Stimulated activated CD8-positive, alpha-beta memory T cell treated with anti-CD3 and anti-CD28 coated beads, Interleukin-15, amount 100 ng/mL, for 24 hours (primary cell): ENCODE measurements around the gene MRPL32.

Experiments
- DNase-seq: peaks from one replicate; pipeline ENCODE4 v3.0.0-alpha.2; 2020; ENCODE audit warnings: low read depth

MRPL32 gene

DNA sequence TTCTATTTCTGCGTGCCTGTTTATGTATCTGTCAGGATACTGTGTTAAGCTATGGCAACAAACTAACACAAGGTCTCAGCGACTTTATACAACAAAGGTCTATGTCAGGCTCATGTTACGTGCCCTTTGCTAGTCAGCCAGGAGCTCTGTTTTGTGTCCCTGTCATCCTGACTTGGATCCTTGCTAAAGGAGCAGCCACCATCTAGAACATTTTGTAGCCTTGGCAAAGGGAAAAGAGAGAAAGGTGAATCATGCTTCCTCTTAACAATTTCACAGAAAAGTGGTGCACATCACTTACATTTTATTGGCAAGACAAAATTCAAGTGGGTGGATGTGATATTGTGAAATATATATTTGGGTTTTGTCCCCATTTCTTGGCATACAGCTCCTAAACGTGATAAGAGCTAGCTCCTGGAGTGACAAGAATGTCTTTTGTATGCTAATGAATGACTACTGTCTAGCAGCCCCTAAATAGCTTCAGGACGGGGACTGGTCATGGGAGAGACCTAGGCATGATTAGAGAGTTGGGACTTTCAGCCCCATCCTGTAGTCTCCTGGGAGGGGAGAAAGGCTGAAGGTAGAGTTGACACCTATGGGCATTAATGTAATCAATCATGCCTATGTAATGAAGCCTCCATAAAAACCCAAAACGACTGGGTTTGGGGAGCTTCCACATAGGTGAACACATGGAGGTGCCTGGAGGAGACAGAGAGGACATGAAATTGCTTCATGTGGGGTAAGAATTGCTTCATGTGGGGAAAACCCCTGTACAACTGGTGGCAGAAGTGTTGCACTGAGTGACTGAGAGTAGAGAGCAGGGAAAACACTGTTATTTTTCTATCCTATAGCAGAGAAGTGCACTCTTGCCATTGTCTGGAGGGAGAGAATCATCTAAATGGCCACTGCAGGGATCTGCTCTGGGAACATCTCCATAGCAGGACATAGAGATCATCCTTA, 33.0 kb downstream of the MRPL32 start:
- no peak for DNase-seq

DNA sequence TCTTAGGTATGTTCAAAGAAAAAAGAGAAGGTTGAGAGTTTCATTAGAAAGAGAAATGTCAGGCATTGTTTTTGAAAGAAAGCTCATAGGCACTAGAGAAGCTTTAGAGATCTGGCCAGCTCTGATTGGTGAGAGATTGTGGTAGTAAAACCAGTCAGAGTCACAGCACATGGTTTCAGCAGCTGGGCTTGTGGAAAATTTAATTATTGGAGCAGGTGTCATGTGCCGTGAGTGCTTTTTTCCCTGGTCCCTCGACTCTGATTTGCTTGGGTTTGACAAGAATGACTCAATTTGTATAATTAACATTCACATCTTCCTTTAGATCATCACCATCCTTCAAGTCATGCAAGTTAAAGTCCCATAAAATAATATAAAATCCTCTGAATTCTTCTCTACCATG, 35.2 kb downstream of the MRPL32 start:
- no peak for DNase-seq

DNA sequence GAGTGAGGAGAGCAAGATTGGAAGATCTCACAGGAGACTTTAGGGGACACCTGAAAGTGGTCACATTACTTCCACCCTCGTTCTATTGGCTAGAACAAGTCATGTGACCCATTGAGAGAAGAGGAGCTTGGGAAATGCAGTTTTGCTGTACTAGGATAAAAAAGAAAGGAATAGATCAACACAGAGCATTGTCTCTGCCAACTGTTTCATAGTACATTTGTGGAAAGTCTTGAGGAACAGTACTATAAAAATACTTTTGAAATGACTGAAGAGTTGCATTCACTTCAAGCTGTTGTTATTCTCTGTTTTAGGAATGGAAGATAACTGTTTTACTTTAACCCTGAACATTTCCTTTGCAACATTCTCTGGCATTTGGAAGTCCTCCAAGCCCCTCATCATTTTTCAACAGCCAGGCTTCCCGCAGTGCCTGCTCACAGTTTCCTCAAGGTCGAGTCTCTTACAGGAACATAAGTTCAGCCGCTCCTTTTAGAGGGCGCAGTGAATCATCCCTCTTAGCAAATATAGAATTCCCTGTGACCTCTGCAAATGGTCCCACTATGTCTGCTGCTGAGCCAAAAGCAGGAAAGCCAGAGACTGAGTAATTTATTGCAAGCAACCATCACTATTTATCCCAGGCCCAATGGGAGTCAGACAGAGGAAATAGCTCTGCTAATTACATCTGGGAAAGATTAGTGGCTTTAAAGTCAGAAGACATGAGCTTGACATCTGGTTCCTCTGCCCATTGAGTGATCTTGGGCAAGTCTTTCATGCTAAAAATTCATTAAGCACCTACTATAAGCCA, 40.7 kb downstream of the MRPL32 start:
- DNase-seq, result no peak

DNA sequence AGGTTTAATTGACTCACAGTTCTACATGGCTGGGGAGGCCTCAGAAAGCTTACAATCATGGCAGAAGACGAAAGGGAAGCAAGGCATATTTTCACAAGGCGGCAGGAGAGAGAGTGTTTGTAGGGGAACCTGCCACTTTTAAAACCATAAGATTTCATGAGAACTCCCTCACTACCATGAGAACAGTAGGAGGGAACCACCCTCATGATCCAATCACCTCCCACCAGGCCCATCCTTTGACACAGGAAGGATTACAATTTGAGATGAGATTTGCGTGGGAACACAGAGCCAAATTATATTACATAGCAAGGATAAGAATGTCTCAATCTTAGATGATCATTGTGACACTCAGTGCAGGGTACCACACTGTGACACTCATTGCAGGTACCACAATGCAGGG, 44.2 kb downstream of the MRPL32 start:
- no peak for DNase-seq

DNA sequence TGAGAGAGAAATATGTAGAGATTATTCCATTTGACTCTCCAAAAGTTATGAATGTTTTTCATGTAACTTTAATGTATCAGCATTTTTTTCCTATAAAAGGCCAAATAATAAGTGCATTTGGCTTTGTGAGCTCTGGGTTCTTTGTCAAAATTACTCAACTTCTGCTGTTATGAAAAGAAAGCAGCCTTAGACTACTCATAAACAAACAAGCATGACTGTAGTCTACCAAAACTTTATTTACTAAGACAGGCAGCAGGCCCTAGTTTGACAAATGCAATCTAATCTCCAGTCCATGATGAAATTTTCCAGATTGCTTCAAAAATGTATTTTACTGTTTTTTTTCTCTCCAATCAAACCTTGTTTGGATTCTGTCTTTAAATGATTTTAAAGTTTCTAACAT, 46.3 kb downstream of the MRPL32 start:
- no peak for DNase-seq

DNA sequence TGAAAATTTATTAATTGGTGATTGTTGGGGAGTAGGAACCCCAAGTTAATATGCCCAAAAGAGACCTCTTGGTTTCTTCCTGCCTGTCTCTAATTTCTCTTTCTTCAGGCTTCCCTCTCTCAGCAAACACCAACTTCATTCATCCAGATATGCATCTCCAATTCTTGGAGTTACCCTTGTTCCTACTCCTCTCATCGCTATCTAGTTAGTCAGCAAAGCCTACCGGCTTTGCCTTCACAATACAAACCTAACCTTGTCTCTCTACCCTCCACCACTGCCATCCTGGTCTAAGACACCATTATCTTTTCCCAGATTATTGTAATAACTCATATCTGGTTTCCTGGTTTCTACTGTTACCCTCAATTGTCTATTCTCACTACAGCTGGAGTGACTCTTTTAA, 47.9 kb downstream of the MRPL32 start:
- DNase-seq, result no peak

DNA sequence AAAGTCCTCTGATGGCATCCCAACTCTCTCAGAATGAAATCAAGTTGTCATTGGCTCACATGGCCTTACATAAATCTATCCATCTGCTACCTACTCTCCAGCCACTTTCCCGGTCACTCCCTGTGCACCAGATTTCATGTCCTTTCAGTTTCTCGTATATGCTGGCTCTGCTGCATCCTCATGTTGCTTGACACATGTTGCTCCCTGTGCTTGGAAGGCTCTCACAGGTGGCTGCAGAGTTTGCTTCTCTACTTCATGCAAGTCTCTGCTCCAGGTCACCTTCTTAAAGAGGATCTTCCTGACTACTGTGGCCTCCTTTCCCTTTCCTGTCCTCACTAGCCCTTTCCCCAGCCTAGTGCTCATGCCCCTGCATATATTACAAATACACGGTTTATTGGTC, 48.3 kb downstream of the MRPL32 start:
- DNase-seq, result no peak

DNA sequence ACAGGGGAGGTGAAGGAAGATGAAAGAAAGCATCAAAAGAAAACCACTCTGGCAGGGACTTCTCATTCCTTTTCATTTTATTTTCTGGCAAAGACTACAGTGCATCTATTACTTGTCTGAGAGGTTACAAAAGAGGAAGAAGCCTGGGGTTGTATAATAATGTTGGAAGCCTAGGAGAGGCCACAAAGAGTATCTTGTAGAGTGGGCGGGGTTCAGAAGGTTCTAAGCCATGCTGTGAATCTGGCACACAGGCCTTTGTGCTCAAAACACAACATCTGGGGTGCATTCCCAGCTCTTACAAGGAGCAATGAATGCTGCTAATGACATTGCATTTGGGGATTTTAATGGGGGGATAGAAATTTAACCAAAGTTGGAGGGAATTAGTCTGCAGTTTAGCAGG, 49.4 kb downstream of the MRPL32 start:
- DNase-seq, result no peak

DNA sequence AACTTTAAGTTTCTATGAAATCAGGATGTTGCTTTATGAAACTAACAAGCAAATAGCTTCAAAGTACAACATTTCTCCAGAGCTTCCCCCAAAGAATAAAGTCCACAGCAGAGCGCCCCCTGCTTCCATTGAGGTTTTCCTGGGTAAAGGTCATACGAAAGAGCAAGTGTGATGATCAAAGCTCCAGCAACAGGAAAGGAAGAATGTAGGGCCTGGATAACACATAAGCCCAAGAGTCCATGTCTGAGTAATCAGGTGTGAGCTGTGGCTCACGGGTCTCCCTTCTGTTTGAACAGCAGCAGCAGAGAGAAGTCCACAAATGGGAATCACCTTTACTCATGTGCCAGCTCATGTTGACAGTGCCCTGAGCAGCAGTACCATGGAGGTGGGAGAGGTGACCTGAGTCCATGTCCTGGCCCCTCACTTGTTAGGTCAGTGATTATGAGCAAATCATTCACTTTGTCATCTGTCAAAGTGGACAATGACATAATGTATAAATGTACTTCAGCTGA, 50.5 kb downstream of the MRPL32 start:
- no peak for DNase-seq

DNA sequence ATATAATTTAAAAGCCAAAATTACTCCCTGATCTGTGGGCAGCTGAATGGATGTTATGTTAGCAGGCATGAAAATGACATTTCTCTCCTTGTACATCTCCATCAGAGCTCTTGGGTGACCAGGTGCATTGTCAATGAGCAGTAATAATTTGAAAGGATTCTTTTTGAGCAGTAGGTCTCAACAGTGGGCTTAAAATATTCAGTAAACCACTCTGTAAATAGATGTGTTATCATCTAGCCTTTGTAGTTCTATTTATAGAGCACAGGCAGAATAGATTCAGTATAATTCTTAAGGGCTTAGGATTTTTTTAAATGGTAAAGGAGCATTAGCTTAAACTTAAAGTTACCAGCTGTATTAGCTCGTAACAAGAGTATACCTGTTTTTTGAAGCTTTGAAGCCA, 52.0 kb downstream of the MRPL32 start:
- no peak for DNase-seq

DNA sequence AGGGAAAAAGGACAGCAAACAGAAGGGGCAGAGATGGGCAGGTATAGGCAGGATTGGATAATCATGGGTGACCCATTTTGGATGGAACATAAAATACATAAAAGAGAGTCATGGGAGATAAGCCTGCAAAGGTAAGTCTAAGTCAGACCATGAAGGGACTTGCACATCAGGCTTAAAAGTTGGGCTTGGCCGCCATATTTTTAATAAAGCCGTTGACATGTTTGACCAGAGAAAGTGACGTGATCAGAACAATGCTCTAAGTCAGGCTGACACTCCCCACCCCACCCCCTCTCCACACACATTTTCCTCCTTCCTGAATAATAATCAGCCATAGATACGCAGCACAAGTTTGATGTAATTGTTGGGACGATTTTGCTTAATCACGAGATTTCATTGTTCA, 54.0 kb downstream of the MRPL32 start:
- DNase-seq, result no peak

DNA sequence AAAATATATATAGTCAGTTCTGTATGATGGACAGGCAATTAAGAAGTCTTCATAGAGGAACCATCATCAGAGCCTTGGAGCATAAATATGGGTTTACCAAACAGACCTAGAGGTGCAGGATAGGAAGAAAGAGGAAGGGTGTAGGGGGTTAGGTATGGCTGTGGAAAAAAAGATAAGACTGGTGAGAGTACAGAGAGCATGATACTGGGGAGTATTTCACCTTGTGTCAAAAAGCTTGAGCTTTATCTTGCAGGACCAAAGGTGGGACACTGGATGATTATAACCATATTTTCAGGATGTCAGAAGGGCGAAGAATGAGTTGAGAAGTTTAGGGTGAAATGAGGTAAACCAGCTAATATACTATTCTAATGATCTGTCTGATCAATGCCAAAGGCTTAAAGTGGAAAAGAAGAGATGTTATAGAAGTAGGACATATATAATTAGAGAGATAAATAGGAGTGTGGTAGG, 54.6 kb downstream of the MRPL32 start:
- no peak for DNase-seq
